HG03521 (cell line): ENCODE data around the gene CDK13.

Experiments used
- ATAC-seq: cut with Tn5 transposase; IDR thresholded peaks from one replicate; pipeline ENCODE4 v1.9.1; 2021; ENCODE audit warnings: mild to moderate bottlenecking, moderate library complexity; ENCODE audit not compliant: unreplicated experiment

CDK13 gene

GRCh38 chr7:40008223-40008815, 58.3 kb downstream of the CDK13 start:
- no peak for ATAC-seq

GRCh38 chr7:40009301-40009700, 59.2 kb downstream of the CDK13 start:
- ATAC-seq = no peak

- no peak for ATAC-seq
These were observed 64.3 kb downstream of the CDK13 start for GRCh38 chr7:40014376-40014775.

- peak; percentile 75 for ATAC-seq
These were observed 65.8 kb downstream of the CDK13 start for GRCh38 chr7:40015790-40016296.

GRCh38 chr7:40019558-40019957, 69.5 kb downstream of the CDK13 start:
- ATAC-seq = no peak

GRCh38 chr7:40024048-40024447, 74.0 kb downstream of the CDK13 start:
- ATAC-seq = no peak

- ATAC-seq = no peak
These were observed 74.8 kb downstream of the CDK13 start for GRCh38 chr7:40024841-40025240.

GRCh38 chr7:40027545-40027944, 77.5 kb downstream of the CDK13 start:
- no peak for ATAC-seq

GRCh38 chr7:40033826-40034225, 83.8 kb downstream of the CDK13 start:
- no peak for ATAC-seq

GRCh38 chr7:40041456-40041855, 91.4 kb downstream of the CDK13 start:
- no peak for ATAC-seq

GRCh38 chr7:40043164-40043563, 93.1 kb downstream of the CDK13 start:
- no peak for ATAC-seq

- ATAC-seq = no peak
These were observed 97.6 kb downstream of the CDK13 start for GRCh38 chr7:40047661-40048060.

GRCh38 chr7:40057292-40057691, 107.2 kb downstream of the CDK13 start:
- no peak for ATAC-seq

GRCh38 chr7:40058026-40058425, 108.0 kb downstream of the CDK13 start:
- no peak for ATAC-seq

- ATAC-seq = no peak
These were observed 108.6 kb downstream of the CDK13 start for GRCh38 chr7:40058636-40059035.

- no peak for ATAC-seq
These were observed 109.0 kb downstream of the CDK13 start for GRCh38 chr7:40059057-40059456.

GRCh38 chr7:40072268-40072667, 122.2 kb downstream of the CDK13 start:
- ATAC-seq = no peak

GRCh38 chr7:40073239-40073638, 123.2 kb downstream of the CDK13 start:
- ATAC-seq = no peak

- ATAC-seq = no peak
These were observed 127.8 kb downstream of the CDK13 start for GRCh38 chr7:40077849-40078248.

GRCh38 chr7:40092182-40092581, 142.1 kb downstream of the CDK13 start:
- no peak for ATAC-seq

GRCh38 chr7:40093631-40094350, 143.7 kb downstream of the CDK13 start:
- no peak for ATAC-seq

- no peak for ATAC-seq
These were observed 145.2 kb downstream of the CDK13 start for GRCh38 chr7:40095230-40095629.
